Measurements from ENCODE around the gene CD72.

The CD72 gene, protein sequence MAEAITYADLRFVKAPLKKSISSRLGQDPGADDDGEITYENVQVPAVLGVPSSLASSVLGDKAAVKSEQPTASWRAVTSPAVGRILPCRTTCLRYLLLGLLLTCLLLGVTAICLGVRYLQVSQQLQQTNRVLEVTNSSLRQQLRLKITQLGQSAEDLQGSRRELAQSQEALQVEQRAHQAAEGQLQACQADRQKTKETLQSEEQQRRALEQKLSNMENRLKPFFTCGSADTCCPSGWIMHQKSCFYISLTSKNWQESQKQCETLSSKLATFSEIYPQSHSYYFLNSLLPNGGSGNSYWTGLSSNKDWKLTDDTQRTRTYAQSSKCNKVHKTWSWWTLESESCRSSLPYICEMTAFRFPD

DNA sequence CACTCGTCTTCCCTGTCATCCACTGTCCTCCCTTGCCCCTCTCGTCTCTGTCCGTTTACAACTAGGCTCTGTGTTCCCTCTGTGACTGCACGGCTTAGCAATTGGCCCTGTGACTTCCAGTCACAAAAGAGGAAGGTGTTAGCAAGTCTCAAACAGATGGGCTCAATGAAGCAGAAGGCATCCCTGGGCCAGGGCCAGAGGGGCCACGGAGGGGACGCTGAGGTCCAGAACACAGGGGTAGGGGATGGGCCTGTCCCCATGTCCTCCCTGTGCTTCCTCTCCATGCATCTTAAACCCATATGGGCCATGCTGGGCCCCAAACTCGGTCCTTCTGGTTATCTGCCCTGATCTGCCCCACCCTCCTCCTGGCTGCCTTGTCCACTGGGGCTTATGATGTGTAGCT is at the start of gene CD72:
Gene CD72 (minus strand): TSS at position 89 of the 403 bp plus-strand sequence. CDS start 110 bp downstream, outside the sequence.
- DNase-seq = no peak

GRCh38 chr9:35667939-35668338 is 49.7 kb upstream of the CD72 start:
- no peak for DNase-seq

DNA sequence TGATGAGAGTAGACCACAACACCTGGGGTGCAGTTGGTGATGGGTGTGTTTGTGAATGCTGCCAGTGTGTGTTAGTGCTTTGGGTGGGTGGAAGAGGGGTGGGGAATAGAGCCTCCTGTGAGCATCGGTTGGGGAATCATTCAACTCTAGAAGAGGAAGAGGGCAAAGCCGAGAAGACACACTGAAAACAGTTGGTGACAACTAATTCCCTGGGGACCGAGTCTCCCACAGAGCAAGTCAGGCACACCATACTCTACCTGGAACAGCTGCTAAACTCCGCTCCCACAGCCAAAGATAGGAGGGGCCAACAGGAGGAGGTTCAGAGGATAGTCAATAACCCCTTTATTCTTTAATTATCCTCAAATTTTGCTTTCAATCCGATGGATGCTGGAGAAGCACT is 48.3 kb upstream of the CD72 start:
- no peak for DNase-seq

GRCh38 chr9:35666045-35666444 is 47.8 kb upstream of the CD72 start:
- DNase-seq = no peak

DNA sequence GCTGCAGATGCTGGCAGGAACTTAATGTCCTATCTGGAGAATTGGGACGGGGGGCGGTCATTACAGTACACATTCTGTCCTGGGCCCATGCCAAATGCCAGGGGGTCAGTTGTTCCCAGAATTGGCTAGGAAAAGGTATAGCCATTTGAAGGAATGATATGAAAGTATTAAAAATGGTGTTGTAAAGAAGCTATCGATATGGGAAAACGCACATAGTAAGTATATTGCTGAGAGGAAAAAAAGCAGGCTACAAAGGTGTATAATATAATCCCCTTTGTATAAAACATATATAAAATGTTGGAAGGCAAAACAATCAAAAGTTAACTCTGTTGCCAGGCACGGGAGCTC is 47.2 kb upstream of the CD72 start:
- no peak for DNase-seq

DNA sequence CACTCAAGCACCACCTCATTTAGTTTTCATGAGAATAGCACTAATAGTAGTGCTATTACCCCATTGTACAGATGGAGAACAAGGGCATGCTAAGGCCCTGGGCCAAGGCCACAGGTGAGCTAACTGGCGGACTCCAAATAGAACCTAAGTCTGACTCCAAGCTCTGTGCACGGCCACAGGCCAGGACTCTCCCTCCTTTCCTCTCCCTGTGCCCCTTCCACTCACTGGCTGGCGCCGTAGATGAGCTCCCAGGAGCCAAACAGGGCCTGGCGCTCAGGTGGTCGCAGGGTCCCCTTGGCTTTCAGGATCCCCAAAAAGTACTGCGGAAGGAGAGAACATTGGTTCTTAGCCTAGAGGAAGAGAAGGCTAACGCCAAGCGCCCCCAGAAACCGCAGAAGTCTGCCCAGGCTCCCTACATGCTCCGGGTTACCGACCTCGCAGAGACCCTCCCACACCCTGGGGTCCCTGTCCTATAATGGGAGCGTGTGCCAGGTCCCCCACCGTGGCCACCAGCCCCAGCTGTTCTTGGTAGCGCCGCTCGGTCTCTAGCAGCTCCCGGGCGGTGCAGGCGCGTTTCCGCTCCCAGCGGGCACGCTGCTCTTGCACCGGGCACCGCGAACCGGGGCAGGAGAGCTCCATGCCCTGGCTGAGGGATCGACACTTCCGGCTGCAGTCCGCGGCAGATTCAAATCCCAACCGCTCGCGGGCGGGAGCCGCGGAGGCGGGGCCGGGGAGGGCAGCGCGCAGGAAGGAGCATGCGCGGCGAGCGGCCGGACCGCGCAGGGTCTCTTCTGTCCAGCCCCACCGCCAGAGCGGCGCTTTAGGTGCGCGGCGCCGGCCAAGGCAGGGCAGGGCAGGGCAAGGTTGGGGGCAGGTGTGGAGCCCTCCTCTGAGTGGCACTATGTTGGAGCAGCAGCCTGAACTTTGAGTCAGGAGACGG is 46.6 kb upstream of the CD72 start, which contains the start of gene ARHGEF39:
Gene ARHGEF39 (minus strand): TSS at position 665 of the 940 bp plus-strand sequence. CDS start 26 bp downstream, at position 639.
- DNase-seq = peak; percentile 13 to 68 (median 47)

GRCh38 chr9:35662437-35662836 is 44.2 kb upstream of the CD72 start:
- no peak for DNase-seq

- peak in 3 of 6 experiments; percentile 11 to 29 (median 13) for DNase-seq
These were observed 43.6 kb upstream of the CD72 start for GRCh38 chr9:35661756-35662350.

- DNase-seq = no peak
These were observed 42.8 kb upstream of the CD72 start for GRCh38 chr9:35660966-35661415.

DNA sequence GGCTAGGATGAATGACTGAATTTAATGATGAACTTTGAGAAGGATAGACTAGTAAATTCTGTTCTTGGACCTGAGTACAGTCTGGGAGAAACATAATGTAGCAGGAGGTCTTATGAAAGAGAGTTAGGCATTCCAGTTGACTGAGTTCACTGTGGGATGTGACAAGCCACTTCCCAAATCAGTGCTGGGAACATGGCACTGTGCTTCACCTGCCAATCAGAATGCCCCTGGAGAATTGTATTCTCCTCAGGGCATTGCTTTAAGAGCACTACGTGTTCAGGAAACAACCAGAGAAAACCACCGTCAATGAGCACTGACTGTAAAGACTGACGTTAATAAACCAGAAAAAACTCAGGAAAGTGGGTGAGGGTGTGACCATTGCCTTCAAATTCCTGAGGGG is 41.1 kb upstream of the CD72 start:
- no peak for DNase-seq

DNA sequence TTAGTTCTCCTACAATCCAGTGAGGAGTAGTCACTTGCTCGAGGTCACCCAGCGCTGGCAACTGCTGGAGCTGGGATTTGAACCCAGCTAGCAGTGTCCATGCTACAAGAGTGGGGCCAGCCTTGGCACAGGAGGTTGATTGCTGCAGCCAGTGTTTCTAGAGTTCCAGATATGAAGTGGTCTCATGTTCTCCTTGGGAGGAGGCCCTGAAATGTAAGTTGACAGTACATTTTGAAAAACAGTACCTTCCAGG is 40.7 kb upstream of the CD72 start:
- DNase-seq = no peak

- DNase-seq = peak; percentile 76 to 99 (median 86)
These were observed 40.1 kb upstream of the CD72 start, which contains the start of gene CCDC107 for GRCh38 chr9:35658137-35658967. Gene CCDC107, plus strand, starts transcription at chr9:35658292. Its CDS starts 88 bp downstream, at chr9:35658380.

DNA sequence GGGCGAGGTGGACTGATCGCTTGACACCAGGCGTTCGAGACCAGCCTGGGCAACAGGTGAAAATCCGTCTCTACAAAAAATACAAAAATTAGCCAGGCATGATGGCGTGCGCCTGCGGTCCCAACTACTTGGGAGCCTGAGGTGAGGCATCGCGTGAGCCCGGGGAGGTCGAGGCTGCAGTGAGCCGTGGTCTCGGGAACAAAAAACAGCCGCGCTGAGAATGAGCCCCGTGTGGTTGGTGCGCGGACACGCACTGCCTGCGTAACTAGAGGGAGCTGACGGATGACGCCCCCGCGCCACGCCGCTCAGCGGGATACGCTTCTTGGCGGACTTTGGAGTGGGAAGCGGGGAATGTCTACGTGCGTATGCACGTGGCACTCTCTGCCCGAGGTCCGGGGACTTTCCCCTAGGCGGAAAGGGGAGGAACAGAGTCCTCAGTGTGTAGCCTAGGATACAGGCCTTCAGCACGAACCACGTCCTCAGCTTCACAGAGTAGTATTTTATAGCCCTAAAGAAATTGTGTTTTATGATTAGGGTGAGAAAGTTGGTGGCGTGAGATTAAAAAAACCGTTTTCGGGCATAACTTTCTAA is 39.4 kb upstream of the CD72 start, which contains the start of gene RMRP:
Gene RMRP (minus strand): TSS at position 474 of the 591 bp plus-strand sequence.
- peak; percentile 77 to 99 (median 88) for DNase-seq

DNA sequence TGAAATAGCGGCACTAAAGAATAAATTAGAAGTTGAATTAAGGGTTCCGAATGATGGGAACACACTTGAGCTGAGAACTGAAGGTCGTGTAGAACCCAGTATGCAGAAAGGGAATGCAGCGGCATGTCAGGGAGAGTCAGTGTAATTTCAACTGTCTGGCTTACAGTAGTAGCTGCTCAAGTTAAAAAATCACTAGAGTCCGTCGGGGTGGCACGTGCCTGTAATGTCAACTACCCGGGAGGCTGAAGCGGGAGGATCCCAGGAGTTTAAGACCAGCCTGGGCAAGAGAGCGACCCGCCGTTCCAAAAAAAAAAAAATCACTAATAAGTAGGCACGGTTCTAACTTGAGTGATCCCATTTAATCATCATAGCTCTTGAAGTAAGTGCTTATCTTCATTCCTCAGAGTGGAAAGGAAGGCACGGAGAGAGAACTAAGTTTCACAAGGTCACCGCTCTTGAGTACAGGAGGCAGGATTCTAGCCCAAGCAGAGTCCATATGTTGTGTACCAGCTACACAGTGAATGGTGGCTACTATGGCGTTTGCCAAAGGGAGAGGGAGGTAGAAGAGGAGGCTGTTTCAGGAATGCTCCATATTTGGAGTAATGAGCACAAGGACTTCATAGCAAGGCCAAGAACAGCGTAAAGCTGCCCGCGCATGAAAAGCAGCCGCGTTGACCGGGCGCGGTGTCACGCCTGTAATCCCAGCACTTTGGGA is 38.8 kb upstream of the CD72 start:
- DNase-seq = peak in 1 of 6 experiments; percentile 32

DNA sequence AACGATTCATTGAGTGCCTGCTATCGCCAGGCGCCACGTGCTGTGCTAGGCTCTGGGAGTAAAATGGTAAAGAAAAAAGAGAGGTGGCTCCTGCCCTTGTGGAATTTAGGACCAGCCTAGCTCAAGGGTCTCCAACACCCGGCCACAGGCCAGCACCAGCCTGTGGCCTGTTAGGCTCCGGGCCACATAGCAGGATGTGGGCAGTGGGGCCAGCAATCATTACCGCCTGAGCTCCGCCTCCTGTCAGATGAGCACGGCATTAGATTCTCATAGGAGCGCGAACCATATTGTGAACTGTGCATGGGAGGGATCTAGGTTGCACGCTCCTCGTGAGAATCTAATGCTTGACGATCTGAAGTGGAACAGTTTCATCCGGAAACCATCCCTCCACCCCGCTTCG is 38.1 kb upstream of the CD72 start:
- no peak for DNase-seq

GRCh38 chr9:35653611-35654010 is 35.4 kb upstream of the CD72 start:
- no peak for DNase-seq

DNA sequence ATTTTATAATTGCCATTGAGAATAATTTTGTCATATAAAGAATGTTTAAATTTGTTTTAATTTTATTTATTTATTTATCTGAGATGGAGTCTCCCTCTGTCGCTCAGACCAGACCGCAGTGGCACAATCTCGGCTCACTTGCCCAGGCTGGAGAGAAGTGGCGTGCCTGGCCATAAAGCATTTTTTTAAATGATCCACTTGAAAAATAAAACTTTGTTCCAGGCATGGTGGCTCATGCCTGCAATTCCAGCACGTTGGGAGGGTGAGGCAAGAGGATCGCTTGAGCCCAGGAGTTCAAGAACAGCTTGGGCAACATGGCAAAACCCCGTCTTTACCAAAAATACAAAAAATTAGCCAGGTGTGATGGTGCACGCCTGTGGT is 34.6 kb upstream of the CD72 start:
- DNase-seq = no peak

DNA sequence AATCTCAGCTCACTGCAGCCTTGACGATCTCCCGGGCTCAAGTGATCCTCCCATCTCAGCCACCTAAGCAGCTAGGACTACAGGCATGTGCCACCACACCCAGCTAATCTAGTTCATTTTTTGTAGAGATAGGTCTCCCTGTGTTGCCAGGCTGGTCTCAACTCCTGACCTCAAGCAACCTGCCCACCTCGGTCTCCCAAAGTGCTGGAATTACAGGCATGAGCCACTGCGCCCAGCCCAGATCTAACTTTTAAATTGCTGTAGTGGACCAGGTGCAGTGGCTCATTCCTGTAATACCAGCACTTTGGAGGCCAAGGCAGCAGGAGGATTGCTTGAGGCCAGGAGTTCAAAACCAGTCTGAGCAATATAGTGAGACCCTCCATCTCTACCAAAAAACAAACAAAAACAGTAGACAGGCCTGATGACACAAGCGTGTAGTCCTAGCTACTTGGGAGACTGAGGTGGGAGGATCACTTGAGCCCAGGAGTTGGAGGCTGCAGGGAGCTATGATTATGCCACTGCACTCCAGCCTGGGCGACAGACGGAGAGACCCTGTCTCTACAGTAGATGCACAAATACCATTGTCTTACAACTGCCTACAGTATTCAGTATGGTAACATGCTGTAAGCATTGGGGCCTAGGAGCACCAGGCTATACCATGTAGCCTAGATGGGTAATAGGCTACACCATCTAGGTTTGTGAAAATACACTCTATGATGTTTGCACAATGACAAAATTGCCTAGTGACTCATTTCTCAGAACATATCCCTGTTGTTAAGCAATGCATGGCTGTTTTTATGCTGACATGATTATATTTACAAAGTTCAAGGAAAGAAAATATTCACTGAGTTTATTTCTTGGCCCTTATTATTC is 34.0 kb upstream of the CD72 start:
- no peak for DNase-seq

GRCh38 chr9:35650341-35651158 is 32.3 kb upstream of the CD72 start, which contains the start of gene SIT1:
Gene SIT1, minus strand, starts transcription at chr9:35650931. Its CDS starts 78 bp downstream, at chr9:35650853.
- DNase-seq = peak; percentile 11 to 48 (median 33)
